Measurements from ENCODE around the gene RPF1. TPM values are rescaled to one million over a fixed set of nuclear protein-coding genes. Genes with fewer than 3 reads are reported as not detected.

The RPF1 gene
- total and polyA plus RNA-seq, 12 donors, result 12.4 to 66.9 (median 26.8) TPM

GRCh38 chr1:84492726-84493125, 13.7 kb downstream of the RPF1 start:
- no peak overlapping the region for H3K27ac ChIP-seq
- H3K36me3 ChIP-seq (replicated peaks in 1 of 2), result peaks cover 0 to 60% of the 10 kb centered on the region in 2 donors
- H3K4me3 ChIP-seq, result no peak overlapping the region
- no peaks in the 10 kb centered on the region for H3K9me3 ChIP-seq (replicated peaks in 1 of 3)
- 87 to 100% (median 89%) methylated on average over 1 of the region's 1 CpG for WGBS, 4 donors
- TF ChIP-seq, protein P1, sequence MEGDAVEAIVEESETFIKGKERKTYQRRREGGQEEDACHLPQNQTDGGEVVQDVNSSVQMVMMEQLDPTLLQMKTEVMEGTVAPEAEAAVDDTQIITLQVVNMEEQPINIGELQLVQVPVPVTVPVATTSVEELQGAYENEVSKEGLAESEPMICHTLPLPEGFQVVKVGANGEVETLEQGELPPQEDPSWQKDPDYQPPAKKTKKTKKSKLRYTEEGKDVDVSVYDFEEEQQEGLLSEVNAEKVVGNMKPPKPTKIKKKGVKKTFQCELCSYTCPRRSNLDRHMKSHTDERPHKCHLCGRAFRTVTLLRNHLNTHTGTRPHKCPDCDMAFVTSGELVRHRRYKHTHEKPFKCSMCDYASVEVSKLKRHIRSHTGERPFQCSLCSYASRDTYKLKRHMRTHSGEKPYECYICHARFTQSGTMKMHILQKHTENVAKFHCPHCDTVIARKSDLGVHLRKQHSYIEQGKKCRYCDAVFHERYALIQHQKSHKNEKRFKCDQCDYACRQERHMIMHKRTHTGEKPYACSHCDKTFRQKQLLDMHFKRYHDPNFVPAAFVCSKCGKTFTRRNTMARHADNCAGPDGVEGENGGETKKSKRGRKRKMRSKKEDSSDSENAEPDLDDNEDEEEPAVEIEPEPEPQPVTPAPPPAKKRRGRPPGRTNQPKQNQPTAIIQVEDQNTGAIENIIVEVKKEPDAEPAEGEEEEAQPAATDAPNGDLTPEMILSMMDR (IDR thresholded peaks at IDR 0.05), result no peak
- TF ChIP-seq POLR2A (IDR thresholded peaks at IDR 0.05), result no peak
- H3K27me3 ChIP-seq, result no peaks in the 10 kb centered on the region
- H3K4me1 ChIP-seq (replicated peaks in 1 of 2), result no peaks in the 10 kb centered on the region
- DNase-seq, result no peak
- intact Hi-C loops (cut with DNase I), result no loop called here

DNA sequence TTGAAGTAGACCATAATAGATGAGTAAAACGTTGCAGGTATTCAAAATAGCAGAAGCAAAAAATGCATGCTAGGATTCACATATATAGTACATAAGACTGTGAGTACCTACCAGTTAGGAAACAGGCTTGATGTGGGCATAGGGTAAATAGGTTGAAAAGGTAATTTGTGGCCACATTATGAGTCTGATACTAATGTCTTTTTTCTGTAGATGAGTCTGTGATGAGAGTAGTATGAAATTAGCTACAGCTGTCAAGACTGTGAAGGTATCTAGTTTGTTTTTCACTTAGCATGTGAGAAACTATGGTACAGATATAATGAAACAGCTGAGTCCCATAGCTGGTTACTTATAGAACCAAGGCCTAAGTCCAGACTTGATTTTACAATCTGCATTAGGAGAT, 14.7 kb downstream of the RPF1 start:
- 74 to 77% (median 75%) methylated on average over 1 of the region's 1 CpG for WGBS, 4 donors
- H3K27me3 ChIP-seq, result no peaks in the 10 kb centered on the region
- TF ChIP-seq, protein P1 (IDR thresholded peaks at IDR 0.05), result no peak
- TF ChIP-seq POLR2A (IDR thresholded peaks at IDR 0.05), result no peak
- no peak overlapping the region for H3K4me3 ChIP-seq
- no peaks in the 10 kb centered on the region for H3K9me3 ChIP-seq (replicated peaks in 1 of 3)
- intact Hi-C loops (cut with DNase I), result no loop called here
- peaks cover 0 to 70% of the 10 kb centered on the region in 2 donors for H3K36me3 ChIP-seq (replicated peaks in 1 of 2)
- H3K4me1 ChIP-seq (replicated peaks in 1 of 2), result no peaks in the 10 kb centered on the region
- no peak overlapping the region for H3K27ac ChIP-seq
- DNase-seq, result no peak

DNA sequence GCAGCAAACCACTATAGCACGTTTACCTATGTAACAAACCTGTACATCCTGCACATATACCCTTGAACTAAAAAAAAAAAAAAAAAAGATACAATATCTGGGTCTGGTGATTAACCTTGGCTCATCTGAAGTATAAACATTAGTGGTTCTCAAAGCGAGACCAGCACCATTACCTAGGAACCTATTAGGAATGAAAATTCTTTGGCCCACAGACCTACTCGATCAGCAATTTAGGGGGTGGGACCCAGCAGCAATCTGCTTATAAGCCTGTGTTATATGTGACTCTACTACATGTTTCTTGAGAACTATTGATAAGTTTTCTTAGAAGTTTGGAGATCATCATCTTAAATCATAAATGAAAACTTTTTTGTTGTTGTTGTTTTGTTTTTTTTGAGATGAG, 17.4 kb downstream of the RPF1 start:
- WGBS, 4 donors, result 78 to 91% (median 85%) methylated on average over 3 of the region's 3 CpGs
- TF ChIP-seq, protein P1 (IDR thresholded peaks at IDR 0.05), result no peak
- no peak for TF ChIP-seq POLR2A (IDR thresholded peaks at IDR 0.05)
- no peaks in the 10 kb centered on the region for H3K27me3 ChIP-seq
- DNase-seq, result no peak
- H3K9me3 ChIP-seq (replicated peaks in 1 of 3), result no peaks in the 10 kb centered on the region
- H3K4me1 ChIP-seq (replicated peaks in 1 of 2), result peaks cover 0 to 15% of the 10 kb centered on the region in 2 donors
- intact Hi-C loops (cut with DNase I), result no loop called here
- no peak overlapping the region for H3K27ac ChIP-seq
- H3K36me3 ChIP-seq (replicated peaks in 1 of 2), result peaks cover 0 to 65% of the 10 kb centered on the region in 2 donors
- no peak overlapping the region for H3K4me3 ChIP-seq

DNA sequence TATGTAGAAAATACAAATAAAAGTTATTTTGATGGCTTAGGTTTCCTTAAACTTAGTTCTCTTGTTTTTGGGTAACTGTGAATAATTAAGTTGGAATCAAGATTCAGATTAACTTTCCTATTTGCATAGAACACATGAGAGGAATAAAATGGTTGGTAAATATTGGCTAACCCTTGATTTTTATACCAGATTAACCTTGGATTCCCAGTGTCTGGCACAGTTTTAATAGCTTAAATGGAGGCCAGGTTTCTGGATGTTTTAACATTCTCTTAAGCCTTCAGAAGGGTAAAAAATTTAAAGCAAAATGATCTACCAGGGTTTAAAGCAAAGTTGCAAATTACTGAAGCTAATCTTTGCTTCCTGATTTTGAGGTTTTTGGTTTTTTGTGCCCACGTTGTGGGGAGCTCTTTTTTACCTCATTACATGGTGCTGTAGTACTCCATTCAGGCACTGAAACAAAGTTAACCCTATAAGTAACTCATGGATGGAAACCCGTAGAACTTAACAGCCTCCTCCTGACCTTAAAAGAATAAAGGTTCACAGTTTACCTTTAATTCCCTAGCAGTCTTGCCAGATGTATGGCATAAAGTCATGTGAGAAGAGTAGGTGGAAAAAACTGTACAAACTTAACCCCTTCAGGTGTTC, 18.7 kb downstream of the RPF1 start:
- intact Hi-C loops (cut with DNase I), result no loop called here

More for the DNA sequence above, 18.7 kb downstream of the RPF1 start:
- WGBS, 4 donors, result 46 to 52% (median 49%) methylated on average over 2 of the region's 2 CpGs
- Histone ChIP-seq H3K36me3 (replicated peaks in 1 of 2) (peaks cover 0 to 61% of the 10 kb centered on the region in 2 donors), H3K9me3 (replicated peaks in 1 of 3) (no peaks in the 10 kb centered on the region), H3K4me1 (replicated peaks in 1 of 2) (peaks cover 0 to 26% of the 10 kb centered on the region in 2 donors), H3K27me3 (no peaks in the 10 kb centered on the region), H3K27ac (no peak overlapping the region), H3K4me3 (no peak overlapping the region)
- DNase-seq, result no peak
- TF ChIP-seq, protein P1 (IDR thresholded peaks at IDR 0.05), result no peak
- TF ChIP-seq POLR2A (IDR thresholded peaks at IDR 0.05), result no peak

All from adrenal gland (tissue), 12 donors.